ENCODE results near the gene RNF213. TPM values are rescaled to one million over a fixed set of nuclear protein-coding genes. Genes with fewer than 3 reads are reported as not detected.

The RNF213 gene
- total RNA-seq, 1 experiment from 2014 or later, result 44.5 TPM

DNA sequence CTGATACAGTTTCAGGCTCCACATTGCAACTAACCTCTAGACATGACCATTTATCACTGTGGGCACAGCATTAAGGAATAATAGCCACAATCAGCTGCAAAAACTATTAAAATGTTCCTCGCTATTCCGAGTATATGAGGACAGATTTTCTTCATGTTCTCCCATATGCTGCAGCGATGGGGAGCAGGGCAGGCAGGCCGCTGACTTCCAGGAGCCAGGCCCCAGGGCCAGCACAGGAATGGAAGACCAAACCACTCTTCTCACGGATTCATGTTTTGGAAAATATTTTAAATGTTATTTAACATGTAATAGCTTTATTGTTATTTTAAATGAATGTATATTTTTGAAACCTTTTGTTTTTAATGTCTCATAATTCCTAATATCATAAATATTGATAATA, 110.5 kb downstream of the RNF213 start:
- POLR2A ChIA-PET, result no interaction called here
- peaks cover 13 to 30% of the 10 kb centered on the region in 2 experiments; a peak in 3 of 4 replicates for H3K36me3 ChIP-seq (ENCODE audit: control insufficient read depth in 1 of 2, insufficient read depth in 2 of 2, low read length in 2 of 2)
- no peak overlapping the region for H3K4me2 ChIP-seq (ENCODE audit: low read length)
- DNase-seq (ENCODE audit: low read depth, low spot score) (no peak), ATAC-seq (no peak)
- RAD21 ChIA-PET (ENCODE audit: low non-redundant PET in 1 of 2, low total read pairs in 2 of 2, uncharacterized antibody in 2 of 2, unreplicated experiment in 2 of 2), result no interaction called here
- no peak overlapping the region for H3K9ac ChIP-seq (ENCODE audit: low read length)
- H3K27ac ChIP-seq (ENCODE audit: low read depth, low read length), result no peak overlapping the region
- TF ChIP-seq CTCF (IDR thresholded peaks at IDR 0.05 in 2 of 3, conservative IDR thresholded peaks at IDR 0.05 in 1 of 3; ENCODE audit: borderline replicate concordance in 1 of 3, insufficient read depth in 1 of 3, low read depth in 2 of 3, low read length in 2 of 3) (no peak), JUND (IDR thresholded peaks at IDR 0.05) (no peak), SIN3A (IDR thresholded peaks at IDR 0.05; ENCODE audit: low read depth) (no peak)
- no peaks in the 10 kb centered on the region for H3K9me2 ChIP-seq (ENCODE audit: insufficient read depth)
- BruUV-seq (replicated peaks), result no TSS peak
- no peaks in the 10 kb centered on the region for H3K9me3 ChIP-seq (ENCODE audit: control insufficient read depth in 1 of 2, insufficient read depth in 1 of 2, low read depth in 1 of 2, low read length in 2 of 2)
- no peaks in the 10 kb centered on the region for H3K27me3 ChIP-seq (ENCODE audit: insufficient read depth, low read length)
- CTCF ChIA-PET, result interaction anchor here (1.6 kb wide), 1 partner anchor 10 kb away, joined by 6 read pairs; no protein-coding TSS in a partner anchor
- H2AFZ ChIP-seq (ENCODE audit: low read depth, low read length, poor library complexity, severe bottlenecking), result no peak overlapping the region
- no peaks in the 10 kb centered on the region for H4K20me1 ChIP-seq (ENCODE audit: insufficient read depth)
- H3K4me3 ChIP-seq (replicated peaks in 1 of 2; ENCODE audit: low read depth in 1 of 2, low read length in 2 of 2), result no peak overlapping the region
- H3K79me2 ChIP-seq (ENCODE audit: insufficient read depth, low read length), result no peaks in the 10 kb centered on the region
- intact Hi-C loops (cut with micrococcal nuclease), result no loop called here
- no peaks in the 10 kb centered on the region for H3K4me1 ChIP-seq (ENCODE audit: control insufficient read depth in 1 of 2, insufficient read depth in 2 of 2, low read length in 2 of 2)

GRCh38 chr17:80372456-80372855, 111.8 kb downstream of the RNF213 start:
- H4K20me1 ChIP-seq (ENCODE audit: insufficient read depth), result no peaks in the 10 kb centered on the region
- ChIA-PET CTCF (no interaction called here), POLR2A (no interaction called here), RAD21 (ENCODE audit: low non-redundant PET in 1 of 2, low total read pairs in 2 of 2, uncharacterized antibody in 2 of 2, unreplicated experiment in 2 of 2) (no interaction called here)
- no peaks in the 10 kb centered on the region for H3K9me3 ChIP-seq (ENCODE audit: control insufficient read depth in 1 of 2, insufficient read depth in 1 of 2, low read depth in 1 of 2, low read length in 2 of 2)
- DNase-seq (ENCODE audit: low read depth, low spot score), result no peak
- no peak overlapping the region for H3K9ac ChIP-seq (ENCODE audit: low read length)
- intact Hi-C loops (cut with micrococcal nuclease), result no loop called here
- H3K4me2 ChIP-seq (ENCODE audit: low read length), result no peak overlapping the region
- no TSS peak for BruUV-seq (replicated peaks)
- no peaks in the 10 kb centered on the region for H3K79me2 ChIP-seq (ENCODE audit: insufficient read depth, low read length)
- H3K4me1 ChIP-seq (ENCODE audit: control insufficient read depth in 1 of 2, insufficient read depth in 2 of 2, low read length in 2 of 2), result no peaks in the 10 kb centered on the region
- H3K4me3 ChIP-seq (replicated peaks in 1 of 2; ENCODE audit: low read depth in 1 of 2, low read length in 2 of 2), result no peak overlapping the region
- no peak overlapping the region for H2AFZ ChIP-seq (ENCODE audit: low read depth, low read length, poor library complexity, severe bottlenecking)
- no peak for ATAC-seq
- no peaks in the 10 kb centered on the region for H3K27me3 ChIP-seq (ENCODE audit: insufficient read depth, low read length)
- no peak overlapping the region for H3K27ac ChIP-seq (ENCODE audit: low read depth, low read length)
- no peaks in the 10 kb centered on the region for H3K9me2 ChIP-seq (ENCODE audit: insufficient read depth)
- H3K36me3 ChIP-seq (ENCODE audit: control insufficient read depth in 1 of 2, insufficient read depth in 2 of 2, low read length in 2 of 2), result peaks cover 23 to 42% of the 10 kb centered on the region in 2 experiments; a peak in 3 of 4 replicates
- no peak for TF ChIP-seq ATF3 (IDR thresholded peaks at IDR 0.05)
- TF ChIP-seq CEBPB (IDR thresholded peaks at IDR 0.05; ENCODE audit: low read depth), result no peak
- TF ChIP-seq, protein P1, sequence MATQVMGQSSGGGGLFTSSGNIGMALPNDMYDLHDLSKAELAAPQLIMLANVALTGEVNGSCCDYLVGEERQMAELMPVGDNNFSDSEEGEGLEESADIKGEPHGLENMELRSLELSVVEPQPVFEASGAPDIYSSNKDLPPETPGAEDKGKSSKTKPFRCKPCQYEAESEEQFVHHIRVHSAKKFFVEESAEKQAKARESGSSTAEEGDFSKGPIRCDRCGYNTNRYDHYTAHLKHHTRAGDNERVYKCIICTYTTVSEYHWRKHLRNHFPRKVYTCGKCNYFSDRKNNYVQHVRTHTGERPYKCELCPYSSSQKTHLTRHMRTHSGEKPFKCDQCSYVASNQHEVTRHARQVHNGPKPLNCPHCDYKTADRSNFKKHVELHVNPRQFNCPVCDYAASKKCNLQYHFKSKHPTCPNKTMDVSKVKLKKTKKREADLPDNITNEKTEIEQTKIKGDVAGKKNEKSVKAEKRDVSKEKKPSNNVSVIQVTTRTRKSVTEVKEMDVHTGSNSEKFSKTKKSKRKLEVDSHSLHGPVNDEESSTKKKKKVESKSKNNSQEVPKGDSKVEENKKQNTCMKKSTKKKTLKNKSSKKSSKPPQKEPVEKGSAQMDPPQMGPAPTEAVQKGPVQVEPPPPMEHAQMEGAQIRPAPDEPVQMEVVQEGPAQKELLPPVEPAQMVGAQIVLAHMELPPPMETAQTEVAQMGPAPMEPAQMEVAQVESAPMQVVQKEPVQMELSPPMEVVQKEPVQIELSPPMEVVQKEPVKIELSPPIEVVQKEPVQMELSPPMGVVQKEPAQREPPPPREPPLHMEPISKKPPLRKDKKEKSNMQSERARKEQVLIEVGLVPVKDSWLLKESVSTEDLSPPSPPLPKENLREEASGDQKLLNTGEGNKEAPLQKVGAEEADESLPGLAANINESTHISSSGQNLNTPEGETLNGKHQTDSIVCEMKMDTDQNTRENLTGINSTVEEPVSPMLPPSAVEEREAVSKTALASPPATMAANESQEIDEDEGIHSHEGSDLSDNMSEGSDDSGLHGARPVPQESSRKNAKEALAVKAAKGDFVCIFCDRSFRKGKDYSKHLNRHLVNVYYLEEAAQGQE (IDR thresholded peaks at IDR 0.05; ENCODE audit: low read depth), result no peak
- TF ChIP-seq ELF1 (IDR thresholded peaks at IDR 0.05; ENCODE audit: borderline replicate concordance, low read depth), result no peak
- TF ChIP-seq ZBTB33 (IDR thresholded peaks at IDR 0.05; ENCODE audit: extremely low read depth, insufficient replicate concordance, low read length), result no peak
- TF ChIP-seq, protein P2, sequence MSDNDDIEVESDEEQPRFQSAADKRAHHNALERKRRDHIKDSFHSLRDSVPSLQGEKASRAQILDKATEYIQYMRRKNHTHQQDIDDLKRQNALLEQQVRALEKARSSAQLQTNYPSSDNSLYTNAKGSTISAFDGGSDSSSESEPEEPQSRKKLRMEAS (IDR thresholded peaks at IDR 0.05), result no peak
- no peak for TF ChIP-seq SIN3A (IDR thresholded peaks at IDR 0.05; ENCODE audit: low read depth)
- TF ChIP-seq YY1 (IDR thresholded peaks at IDR 0.05; ENCODE audit: extremely low read depth, insufficient replicate concordance, low read depth, low read length), result no peak
- TF ChIP-seq RAD21 (IDR thresholded peaks at IDR 0.05; ENCODE audit: low read depth), result no peak
